HG02588 (cell line): ENCODE results near the gene ATP2B2.

ENCODE experiments used
- ATAC-seq: cut with Tn5 transposase; IDR thresholded peaks from one replicate; pipeline ENCODE4 v1.9.1; 2021; ENCODE audit warnings: mild to moderate bottlenecking, moderate library complexity; ENCODE audit not compliant: unreplicated experiment

Gene ATP2B2

DNA sequence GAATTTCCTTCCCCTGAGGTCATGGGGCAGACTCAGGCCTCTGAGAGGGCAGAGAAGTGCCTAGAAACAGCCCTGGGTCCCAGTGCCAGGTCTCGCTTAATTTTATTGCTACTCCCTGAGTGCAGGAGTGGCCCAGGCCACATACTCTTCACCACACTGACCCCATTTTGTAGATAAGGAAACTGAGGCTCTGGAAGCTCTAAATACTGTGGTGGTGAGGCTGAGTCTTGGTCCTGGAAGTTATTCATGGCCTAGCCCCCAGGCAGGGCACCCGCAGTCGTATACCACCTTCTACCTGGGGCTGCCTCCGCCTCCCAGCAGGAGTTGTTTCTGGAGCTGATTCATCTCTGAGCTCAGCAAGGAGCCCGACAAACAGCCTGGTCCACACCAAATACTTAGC is 9.8 kb downstream of the ATP2B2 start:
- no peak for ATAC-seq

DNA sequence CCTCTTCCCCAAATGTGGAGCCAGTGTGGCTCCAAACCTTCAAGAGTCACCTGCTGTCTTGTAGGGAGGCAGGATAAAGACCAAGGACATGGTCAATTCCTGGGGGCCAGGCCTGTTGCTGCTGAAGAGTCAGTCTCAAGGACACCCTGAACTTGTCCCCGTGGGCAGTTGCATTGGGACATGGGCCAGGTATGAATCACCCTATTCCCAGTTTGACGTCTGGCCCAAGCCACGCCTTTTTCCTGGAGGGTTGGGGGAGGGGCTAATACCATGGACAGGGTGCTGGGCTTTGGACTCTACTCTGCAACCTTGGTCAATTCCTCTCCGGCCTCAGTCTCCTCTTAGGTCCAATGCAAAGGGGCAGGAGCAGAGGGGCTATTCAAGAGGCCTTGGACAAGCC is 10.4 kb downstream of the ATP2B2 start:
- ATAC-seq, result no peak

DNA sequence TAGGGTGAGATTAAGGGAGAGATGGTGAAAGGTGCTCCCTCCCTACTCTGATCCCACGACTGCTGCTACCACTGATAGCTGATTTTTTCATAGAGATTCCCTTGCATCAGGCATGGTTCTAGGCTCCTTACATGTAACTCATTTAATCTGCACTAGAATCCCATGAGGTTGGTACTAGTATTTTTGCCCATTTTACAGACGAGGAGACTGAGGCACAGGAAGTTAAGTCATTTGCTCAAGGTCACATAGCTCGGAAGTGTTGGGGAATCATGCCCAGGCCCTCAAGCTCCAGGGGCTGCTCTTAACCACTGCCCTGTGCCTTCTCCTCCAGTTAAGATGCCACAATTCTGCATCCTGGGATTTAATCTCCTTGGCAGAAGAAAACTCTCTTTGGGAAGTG is 11.2 kb downstream of the ATP2B2 start:
- no peak for ATAC-seq

DNA sequence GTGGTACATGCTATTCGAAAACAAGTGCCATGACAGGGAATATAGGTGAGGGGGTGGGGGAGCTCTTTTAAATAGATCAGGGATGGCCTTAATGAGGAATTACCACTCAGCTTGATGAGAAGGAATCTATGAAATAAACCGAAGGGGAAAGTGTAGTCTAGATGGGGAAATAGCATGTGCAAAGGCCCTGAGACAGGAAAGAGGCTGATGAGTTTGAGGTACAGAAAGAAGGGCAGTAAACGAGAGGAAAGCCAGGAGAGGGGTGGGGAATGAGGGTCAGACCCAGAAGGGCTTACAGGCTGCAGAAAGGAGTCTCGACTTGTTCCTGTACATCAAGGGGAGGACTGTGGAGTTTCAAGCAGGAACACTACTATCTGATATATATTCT is 12.2 kb downstream of the ATP2B2 start:
- ATAC-seq, result no peak

DNA sequence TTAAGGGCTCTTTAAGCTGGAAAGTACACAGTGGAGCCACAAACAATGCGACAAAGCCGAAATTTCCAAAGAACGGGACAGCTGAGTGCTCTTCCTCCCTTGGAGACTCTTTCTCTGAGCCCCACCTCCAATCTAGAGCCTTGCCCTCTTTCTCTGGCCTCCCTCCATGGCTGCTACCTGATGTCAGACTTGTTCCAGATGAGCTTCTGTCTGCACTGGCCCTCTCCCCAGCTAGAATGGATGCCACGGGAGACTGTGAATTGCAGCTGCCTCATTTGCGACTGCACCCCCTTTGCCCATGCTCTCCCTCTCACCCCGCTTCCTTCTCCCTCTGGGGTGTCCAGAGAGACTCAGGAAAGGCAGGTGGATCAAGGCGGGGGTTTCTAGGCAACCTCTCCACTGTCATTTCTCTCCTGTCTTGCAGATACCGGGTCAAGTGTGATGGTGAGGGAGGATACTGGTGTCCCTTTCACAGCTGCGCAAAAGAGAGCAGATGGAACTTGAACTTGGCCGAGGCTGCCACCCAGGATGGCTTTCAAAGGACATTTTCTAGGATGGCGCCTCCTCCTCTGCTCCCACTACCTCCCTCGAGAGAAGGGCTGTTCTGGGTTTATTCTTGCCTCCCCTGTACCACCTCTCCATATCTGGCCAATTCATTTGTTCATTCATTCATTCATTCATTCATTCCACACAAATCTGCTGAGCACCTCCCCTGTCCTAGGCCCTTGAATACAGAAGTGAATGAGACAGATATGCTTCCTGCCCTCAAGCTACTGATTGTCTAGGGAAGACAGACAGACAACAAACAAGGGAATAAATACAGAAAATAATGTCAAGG is 12.8 kb downstream of the ATP2B2 start:
- ATAC-seq, result no peak

DNA sequence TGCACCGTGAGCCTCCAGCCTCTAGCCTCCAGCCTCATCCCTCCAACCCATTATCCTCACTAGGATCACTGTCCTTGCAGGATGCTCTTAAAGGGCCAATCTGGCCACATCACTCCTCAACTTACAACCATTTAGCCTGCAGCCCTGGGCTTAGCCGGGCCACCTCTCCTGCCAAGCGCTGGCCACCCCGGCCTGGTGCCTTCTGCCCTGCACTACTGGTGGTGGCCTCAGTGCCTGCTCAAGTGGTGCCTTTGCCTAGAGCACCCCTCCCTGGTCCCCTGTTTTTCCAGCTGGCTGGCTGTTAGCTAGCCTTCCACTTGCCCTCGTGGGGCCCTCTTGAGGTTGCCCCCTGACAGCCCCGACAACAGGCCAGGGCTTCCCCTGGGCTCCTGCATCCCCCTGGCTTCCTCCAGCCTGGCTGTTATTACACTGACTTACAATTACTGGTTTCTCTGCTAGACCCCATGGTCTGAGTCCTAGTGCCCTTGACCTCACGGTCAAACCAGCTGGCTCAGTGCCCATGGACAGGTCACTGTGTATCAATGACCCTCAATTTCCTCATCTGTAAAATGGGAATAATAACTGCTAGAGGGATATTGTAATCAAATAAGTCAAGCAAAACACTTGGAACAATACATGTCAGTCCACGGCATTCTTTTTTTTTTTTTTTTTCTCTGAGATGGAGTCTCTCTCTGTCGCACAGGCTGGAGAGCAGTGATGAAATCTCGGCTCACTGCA is 15.5 kb downstream of the ATP2B2 start:
- ATAC-seq, result no peak

DNA sequence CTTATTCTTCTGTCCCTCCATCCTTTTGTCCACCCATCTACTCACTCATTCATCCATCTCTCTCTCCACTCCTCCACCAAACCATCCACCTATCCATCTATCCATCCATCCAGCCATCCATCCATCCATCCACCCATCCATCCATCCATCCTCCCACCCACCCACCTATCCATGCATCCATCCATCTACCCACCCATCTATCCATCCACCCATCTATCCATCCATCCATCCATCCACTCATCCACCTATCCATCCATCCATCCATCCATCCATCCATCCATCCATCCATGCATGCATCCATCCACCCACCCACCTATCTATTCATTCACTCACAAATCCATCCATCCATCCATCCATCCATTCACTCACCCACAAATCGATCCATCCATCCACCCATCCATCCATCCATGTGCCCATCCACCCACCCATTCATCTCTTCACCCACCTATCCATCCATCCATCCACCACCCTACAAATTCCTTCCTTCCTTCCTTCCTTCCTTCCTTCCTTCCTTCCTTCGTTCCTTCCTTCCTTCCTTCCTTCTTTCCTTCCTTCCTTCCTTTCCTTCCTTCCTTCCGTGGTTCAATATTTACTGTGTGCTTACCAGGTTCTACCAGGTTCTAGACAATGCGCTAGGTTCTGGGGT is 17.3 kb downstream of the ATP2B2 start:
- no peak for ATAC-seq

DNA sequence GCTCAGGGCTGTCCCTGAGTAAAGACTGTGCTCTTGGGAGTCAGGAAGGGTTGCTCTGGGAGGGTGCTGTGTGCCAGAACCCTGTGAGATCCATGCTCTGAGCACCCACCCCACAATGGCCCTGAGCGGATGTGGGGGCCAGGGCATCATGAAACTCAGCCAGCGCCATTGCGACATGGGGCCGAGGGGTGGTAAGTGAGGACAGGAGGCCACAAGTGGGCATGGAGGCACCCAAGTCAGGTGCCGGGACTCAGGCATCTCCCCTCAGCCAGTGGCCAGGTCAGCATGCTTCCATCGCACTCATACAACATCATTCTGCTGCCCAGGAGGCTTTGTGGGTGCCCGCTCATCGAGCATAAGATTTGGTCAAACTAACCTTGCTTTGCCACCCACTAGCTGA is 19.6 kb downstream of the ATP2B2 start:
- ATAC-seq, result no peak

DNA sequence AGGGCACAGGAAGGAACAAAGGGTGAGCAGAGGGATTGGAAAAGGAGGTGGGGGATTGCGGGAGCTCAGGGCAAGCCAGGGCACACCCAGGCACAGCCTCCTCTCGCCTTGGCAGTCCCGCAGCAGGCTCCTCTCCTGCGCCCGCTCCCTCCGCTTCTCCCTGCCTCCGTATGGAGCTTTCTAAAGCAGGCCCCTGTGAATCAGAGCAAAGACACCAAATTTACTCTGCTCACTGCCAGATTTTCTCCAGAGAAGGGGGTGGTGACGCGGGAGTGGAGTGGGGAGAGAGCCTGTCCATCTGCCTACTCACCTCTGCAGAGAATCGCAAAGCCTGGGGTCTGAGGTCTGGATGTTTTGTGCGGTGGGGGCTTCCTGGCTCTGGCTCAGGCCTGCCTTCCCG is 20.0 kb downstream of the ATP2B2 start:
- no peak for ATAC-seq

DNA sequence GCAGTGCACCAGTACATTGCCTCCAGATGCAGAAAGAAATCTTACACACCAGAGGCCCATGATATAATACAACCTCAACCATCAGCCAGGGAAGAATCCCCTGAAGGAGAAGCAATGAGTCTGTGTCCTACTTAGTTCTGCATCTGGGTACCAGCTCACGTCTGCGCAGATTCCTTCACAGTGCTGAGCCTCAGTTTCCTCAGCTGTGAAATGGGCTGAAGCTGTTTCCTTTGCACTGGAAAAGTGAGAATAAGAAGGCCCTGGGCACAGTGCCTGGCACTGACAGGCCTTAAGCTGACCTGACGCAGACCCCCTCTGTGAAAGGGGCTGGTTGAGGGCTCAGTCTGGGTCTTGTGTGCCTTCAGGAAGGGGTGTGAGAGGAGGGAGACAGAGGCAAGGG is 20.7 kb downstream of the ATP2B2 start:
- ATAC-seq, result no peak

DNA sequence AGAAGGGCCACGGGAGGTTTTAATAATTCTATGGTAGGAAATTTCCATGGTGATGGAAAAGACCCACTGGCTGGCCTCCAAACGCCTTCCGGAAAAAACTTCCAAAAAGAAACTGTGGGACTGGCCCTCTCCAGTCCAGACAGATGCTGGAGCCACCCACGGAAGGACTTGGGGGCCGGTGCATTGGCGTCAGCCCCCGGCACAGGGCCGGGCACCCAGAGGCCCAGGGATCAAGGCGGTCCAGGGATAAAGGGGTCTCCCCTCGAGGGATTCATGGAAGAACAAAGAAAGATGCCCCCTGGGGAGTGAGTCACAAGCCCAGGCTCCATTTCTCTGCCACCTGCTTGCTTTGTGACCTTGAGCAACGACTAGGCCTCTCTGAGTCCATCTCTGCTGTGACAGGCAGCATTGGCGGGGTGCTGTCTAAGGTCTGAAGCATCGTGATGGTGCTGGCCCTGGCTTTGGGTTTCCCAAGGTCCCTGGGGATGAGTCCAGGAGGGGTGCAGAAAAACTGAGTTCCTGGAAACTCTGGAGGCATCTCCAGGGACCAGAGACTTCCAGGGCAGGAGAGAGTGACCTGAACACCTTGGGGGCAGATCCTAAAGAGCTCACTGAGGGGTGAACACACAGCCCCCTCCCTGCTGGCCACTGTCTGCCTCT is 21.6 kb downstream of the ATP2B2 start:
- ATAC-seq, result no peak

DNA sequence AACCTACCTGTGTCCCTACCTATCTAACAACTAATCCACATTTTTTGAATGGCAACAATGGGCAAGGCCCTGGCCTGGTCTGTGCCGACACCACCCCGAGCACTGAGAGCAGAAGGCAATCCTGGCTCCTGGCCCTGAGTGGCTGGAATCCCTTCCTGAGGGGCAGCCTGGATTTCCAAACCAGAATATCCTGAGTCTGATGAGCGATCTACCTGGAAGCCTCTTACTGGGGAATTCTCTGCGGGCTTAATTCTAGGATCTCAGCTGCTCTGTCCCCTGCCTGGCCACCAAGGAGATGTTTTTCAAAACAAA is 22.1 kb downstream of the ATP2B2 start:
- no peak for ATAC-seq

DNA sequence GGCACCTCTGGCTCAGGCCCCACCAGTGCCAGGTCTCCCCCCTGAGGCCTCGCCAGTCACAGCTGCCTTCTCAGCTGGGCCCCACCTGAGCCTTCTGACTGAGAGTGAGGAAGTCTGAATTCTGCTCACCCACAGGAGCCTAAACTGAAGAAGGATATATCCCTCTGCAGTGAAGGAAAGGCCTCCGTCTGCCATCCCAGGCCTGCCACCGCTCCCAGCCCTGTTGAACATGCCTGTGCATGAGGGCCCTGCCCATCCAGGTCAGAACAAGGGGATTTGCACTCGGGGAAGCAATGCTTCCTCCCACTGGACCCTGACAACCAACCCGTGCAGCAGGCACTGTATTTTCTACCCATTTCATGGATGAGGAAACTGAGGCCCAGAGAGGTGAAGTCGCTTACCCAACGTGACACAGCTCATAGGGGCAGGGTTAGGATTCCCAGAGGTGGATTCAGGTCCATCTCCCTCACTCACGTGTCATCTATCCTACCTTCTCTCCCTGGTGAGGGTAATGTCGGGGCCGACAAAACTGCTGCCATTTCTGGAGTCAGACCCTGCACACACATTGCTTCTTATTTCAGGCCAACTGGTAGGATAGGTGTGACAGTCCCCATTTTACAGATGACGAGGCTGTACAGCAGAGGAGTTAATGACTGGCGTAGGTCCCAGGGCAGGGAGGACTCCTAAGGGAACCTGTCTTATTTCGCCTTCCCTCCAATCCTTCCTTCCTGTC is 22.6 kb downstream of the ATP2B2 start:
- no peak for ATAC-seq

DNA sequence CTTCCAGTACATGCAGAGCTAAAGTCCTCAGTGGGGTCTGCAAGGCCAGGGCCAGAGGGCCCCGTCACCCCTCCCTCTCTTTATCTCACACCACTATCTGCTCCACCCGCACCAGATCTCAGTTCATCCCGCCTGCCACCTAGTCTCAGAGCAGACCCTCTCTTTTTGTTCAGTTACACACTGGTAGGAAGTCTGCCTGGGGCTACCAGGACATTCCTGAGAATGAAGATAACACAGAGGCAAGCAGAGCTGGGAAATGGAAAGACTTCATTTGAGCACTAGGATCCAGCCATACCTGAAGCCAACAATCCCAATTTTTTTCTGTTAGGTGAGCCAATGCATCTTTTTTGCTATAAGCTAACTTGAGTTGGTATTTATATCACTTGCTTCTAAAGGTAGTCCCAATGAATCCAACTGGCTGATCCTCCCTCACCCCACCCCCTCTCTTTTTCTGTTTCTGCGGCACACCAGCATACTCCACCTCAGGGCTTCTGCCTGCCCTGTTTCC is 24.5 kb downstream of the ATP2B2 start:
- no peak for ATAC-seq

DNA sequence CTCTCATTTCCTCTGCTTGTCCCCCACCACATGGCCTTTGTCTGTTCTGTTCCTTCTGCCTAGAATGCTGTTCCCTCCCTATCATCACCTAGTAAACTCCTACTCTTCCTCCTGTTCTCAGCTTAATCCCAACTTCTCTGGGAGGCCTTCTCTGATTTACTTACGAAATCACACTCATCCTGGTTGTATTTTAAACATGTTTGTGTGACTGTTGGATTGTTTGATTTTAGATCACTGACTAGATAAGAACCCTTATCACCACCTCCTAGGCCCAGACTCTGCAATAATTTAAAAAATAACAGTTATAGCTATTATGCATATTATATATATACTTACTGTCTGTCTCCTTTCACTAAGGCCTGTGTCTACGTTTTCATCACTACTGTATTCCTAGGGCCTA is 26.1 kb downstream of the ATP2B2 start:
- no peak for ATAC-seq

DNA sequence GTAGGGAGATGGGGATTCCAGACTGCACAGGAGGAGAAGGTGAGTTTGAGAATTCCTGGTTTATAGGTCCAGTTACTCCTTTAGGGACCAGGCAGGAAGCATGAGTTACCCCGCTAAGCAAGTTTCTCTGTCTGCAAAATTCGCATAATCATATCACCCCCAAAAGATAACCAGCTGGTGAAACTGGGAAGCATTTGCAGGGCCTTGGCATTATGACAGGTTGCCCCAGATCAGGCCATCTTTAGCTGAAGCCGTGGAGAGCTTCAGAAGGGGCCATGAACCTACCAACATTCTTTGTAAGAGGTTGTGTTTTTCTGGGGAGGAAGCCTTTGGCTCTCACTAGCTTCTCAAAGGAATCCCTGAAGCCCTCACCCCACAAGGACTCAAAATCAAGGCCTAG is 29.4 kb downstream of the ATP2B2 start:
- no peak for ATAC-seq

DNA sequence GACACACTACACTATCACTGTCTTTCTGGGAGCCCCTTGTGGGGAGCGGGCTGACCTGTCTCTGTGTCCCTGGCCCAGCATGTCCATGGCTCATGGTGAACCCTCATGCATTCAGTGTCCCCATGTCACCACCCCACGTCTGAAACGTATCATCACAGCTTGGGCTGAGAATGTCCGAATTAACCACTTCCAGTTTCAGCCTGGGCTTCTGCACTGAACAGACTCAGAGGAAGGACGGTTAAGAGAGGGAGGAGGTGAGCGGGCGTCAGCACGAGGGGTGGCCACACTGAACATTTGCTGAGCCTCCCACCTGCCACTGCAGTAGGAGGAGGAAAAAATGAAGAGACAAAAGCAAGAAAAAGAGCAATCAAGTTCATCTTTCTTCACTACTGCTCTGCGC is 30.5 kb downstream of the ATP2B2 start:
- ATAC-seq, result no peak

DNA sequence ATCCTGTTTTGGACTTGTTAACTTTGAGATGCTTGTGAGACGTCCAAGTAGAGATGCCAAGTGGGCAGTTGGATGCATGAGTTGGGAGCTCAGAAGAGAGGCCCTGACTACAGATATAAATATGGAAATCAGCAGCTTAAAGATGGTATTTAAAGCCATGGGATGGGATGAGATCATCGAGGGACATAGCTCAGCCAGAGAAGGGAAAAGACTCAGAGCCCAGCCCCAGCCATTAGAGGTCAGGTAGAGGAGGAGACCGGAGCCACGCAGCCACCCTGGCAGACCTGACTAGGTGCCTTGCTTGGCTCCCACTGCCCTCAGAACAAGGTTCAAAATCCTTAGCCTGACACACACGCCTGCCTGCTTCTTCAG is 31.1 kb downstream of the ATP2B2 start:
- ATAC-seq, result no peak

DNA sequence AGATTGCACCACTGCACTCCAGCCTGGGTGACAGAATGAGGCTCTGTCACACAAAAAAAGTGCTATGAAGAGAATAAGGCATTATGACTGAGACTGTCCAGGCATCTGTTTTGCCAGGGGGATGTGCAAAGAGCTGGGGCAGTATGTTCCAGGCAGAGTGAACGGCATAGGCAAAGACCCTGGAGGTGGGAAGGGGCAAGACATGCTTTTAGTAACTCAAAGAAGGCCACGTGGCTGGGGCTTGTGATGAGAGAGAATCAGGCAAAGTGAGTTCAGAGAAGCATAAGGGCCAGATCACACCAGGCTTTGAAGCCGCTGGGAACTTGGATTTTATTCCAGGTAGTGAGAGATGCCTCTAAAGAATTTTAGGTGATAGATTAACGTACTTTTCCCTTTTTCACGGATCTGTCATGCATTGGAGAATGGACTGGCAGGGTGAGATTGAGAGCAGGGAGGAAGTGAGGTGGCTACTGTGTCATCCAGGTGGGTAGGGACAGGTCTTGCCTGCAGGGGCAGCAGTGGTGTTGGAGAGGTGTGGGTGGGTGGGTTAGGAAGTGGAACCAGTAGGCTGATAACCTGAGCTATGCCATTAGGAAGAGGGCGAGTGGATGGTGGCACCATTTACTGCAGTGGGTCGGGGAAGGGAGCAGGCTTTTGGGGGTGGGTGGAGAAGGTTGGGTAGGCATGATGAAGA is 31.7 kb downstream of the ATP2B2 start:
- no peak for ATAC-seq

DNA sequence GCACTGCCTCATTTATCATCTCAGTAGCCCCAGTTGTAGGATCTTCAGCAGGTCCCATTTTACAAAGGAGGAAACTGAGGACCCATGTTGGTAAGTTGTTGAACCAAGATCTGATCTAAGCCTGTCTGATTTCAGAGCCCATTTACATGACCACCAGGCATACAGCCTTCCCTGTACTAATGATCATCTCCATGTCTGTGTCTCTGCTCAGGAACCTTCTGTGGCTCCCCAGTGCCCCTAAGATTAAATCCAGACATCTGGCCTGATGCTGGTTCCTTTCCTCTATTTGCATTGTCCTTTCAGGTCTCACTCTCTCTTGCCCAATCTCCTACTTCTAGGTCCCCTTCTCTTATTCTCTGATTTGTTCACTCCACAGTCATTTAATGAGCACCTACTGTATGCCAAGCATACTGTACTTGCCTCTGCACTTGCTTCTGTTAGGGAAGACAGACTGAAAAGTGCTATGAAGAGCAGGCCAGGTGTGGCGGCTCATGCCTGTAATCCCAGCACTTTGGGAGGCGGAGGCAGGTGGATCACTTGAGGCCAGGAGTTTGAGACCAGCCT is 32.4 kb downstream of the ATP2B2 start:
- no peak for ATAC-seq
